GM21381 (cell line): Measurements from ENCODE around the gene ADRM1.
A peak's percentile ranks its signal among the peaks of the same experiment; 100 is the strongest.

Experiments used
- ATAC-seq: cut with Tn5 transposase; IDR thresholded peaks from one replicate; pipeline ENCODE4 v1.9.1; 2021; ENCODE audit warnings: mild to moderate bottlenecking, moderate library complexity; ENCODE audit not compliant: unreplicated experiment

Gene ADRM1

GRCh38 chr20:62277253-62277652 lies 25.5 kb upstream of the ADRM1 start:
- no peak for ATAC-seq

DNA sequence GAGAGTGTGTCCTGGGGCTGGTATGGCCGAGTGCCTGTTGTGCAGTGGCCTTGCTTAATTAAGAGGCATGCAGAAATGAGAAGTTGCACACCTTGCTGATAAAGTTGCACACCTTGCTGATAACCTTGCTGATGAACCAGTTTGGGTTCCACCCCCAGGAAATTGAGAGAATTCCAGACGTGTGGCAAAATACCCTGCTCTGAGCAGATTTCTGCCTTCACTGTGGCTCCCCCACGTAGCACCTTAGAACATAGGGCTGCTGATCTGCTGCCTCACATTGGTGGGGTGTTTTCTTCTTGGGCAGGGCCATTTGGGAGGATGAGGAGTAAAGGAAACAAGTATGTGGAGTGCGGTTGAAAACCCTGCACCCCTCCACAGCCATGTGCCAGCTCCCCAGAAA lies 22.5 kb upstream of the ADRM1 start:
- no peak for ATAC-seq

DNA sequence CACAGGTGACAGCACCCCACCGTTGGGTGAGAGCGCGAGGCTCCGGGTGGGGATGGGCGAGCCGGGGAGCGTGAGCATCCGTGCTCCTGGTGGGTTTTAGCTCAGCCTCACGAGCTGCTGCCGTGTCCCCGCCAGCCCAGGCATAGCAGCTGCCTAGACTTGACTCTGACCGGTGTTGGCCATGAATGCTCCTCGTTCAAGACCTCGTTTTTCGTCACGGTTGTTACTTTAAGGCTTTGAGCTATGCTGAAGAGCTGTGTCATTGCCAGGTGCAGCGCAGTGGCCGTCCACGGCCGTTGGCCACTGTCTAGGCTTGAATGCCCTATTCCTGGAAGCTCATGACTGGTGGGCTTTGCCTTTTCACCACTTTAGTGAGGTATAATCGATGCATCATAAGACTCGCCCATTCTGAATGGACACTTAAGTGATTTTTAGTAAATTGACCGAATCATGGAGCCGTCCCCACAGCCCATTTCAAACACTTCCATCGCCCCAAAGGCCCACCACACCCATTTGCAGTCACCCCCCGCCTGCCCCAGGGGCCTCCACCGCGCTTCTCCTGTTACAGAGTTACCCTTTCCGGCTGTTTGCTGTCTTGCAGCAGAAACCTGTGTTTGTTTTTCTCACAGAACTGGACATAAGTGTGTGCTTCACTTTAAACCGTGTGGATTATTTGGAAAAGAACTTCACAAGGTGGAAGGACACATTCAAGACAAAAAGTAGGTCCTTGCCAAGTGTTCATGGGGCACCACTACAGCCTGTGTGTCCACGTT lies 21.4 kb upstream of the ADRM1 start:
- ATAC-seq, result no peak

GRCh38 chr20:62282103-62282502 lies 20.7 kb upstream of the ADRM1 start:
- ATAC-seq, result no peak

- ATAC-seq, result no peak
Measured at GRCh38 chr20:62282877-62283503, 19.8 kb upstream of the ADRM1 start.

DNA sequence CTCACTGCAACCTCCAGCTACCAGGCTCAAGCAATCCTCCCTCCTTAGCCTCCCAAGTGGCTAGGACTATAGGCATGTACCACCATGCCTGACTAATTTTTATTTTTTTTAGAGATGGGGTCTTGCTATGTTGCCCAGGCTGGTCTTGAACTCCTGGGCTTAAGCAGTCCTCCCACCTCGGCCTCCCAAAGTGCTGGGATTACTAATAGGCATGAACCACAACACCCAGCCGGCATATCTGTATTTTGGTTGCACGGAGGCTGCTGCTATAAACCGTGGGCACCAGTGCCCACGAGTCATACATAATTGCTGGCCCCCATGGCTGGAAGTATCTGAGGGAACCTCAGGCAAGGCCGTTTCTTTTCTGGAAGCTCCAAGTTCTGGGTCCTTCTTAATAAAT lies 18.3 kb upstream of the ADRM1 start:
- no peak for ATAC-seq

- no peak for ATAC-seq
Measured at GRCh38 chr20:62285151-62285550, 17.6 kb upstream of the ADRM1 start.

DNA sequence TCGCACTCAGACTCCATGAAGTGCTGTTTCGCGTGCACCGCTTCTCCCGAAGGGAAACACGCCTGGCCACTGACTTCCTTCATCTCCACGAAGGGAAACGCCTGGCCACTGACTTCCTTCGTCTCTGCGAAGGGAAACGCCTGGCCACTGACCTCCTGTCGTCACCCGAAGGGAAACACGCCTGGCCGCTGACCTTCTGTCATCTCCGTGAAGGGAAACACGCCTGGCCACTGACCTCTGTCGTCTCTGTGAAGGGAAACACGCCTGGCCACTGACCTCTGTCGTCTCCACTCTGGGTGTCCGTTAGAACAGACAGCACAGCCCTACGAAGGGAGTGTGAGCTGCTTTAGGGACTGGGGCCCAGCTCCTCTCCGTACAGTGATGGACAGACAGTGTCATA lies 17.1 kb upstream of the ADRM1 start:
- no peak for ATAC-seq

DNA sequence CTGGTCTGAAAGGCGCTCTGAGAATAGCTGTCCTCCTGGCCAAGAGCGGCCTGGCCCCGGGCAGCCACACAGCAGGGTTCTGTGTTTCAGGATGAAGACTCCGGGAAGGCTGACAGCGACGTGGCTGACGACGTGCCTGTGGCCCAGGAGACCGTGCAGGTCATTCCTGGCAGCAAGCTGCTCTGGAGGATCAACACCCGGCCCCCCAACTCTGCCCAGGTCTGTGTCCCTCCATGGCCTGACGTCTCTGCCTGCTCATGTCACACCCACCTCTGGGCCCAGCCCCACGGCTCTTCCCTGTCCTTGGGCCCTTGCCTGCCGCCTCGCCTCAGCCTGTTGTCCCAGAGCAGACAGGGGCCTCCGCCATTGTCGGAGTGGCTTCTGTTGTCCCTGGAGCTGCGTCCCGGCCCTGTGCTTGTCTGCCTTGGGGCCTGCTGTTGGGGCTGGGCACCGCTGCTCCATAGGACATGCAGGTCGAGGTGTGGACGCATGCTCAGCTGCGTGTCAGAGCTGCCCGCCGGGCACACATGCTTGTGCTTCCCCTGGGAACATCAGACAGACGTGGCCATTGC lies 16.2 kb upstream of the ADRM1 start:
- ATAC-seq, result no peak

DNA sequence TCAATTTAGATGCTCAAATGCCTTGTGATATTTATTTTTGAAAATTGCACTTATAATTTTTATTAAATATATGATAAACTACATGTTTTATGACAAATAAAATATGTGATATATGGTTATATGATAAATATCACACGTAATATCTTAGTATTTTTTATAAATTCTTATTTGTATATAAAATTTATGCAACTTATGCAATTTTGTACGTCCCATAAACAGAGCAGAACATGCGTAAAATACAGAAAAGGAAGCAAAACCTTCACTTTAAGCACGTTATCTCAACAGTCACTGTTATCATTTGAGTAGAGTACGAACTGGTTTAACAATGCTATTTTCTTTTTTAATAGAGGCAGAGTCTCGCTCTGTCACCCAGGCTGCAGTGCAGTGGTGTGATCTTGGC lies 15.7 kb upstream of the ADRM1 start:
- ATAC-seq, result no peak

GRCh38 chr20:62287759-62288534 lies 14.8 kb upstream of the ADRM1 start:
- no peak for ATAC-seq

GRCh38 chr20:62288535-62289105 lies 14.2 kb upstream of the ADRM1 start:
- no peak for ATAC-seq

GRCh38 chr20:62289131-62289530 lies 13.7 kb upstream of the ADRM1 start:
- ATAC-seq, result no peak

- ATAC-seq, result no peak
Measured at GRCh38 chr20:62289898-62290297, 12.9 kb upstream of the ADRM1 start.

- no peak for ATAC-seq
Measured at GRCh38 chr20:62291251-62292066, 11.3 kb upstream of the ADRM1 start.

DNA sequence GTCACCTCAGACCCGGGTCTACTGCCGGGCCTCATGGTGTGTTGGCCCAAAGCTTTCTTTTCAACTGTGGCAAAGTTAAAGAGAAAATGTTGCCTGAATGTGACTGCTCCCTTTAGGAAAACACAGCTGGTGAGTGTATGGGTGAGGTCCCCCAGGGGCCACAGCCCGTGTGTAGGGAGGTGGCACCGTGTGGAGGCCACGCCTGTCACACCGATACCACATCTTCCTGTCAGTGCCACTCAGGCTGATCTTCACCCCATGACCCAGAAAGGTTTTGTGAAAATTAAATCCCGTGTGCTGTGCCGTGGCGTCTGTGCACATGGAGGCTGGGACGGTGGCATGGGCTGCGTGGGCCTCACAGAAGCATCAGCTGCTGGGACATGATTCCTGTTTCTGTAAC lies 10.7 kb upstream of the ADRM1 start:
- ATAC-seq, result no peak

GRCh38 chr20:62293111-62293784 lies 9.5 kb upstream of the ADRM1 start:
- ATAC-seq, result no peak

- ATAC-seq, result no peak
Measured at GRCh38 chr20:62293946-62294345, 8.9 kb upstream of the ADRM1 start.

DNA sequence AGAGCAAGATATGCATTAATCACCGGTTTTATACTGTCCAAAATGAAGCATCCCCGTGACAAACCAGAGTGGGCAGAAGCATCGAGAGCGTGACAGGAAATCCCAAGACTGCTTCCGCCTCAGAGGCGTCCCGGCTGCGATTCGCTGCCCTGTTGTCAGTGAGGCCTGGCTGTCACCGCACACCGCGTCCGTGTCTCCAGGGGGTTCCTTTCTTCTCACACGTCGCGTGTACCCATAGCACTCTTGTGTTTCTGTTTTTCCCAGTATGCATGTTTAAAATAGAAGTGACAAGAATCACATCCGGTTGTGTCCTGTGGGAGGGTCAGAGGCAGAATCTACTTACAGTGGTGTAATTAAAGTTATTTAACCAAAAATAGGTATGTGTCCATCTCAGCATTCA lies 8.3 kb upstream of the ADRM1 start:
- ATAC-seq, result peak; percentile 78
